Ovary (tissue), 9 donors: Measurements from ENCODE around the gene VIPR2. TPM values are rescaled to one million over a fixed set of nuclear protein-coding genes. Genes with fewer than 3 reads are reported as not detected.
A peak's percentile ranks its signal among the peaks of the same experiment; 100 is the strongest.

Experiments used
- DNase-seq, 5 donors: peaks; one replicate each; pipeline ENCODE4 v3.0.0-alpha.2; 2019 to 2020
- H3K27ac ChIP-seq, 2 donors: fragments of 200-600 bp; one replicate each; pipeline versions ENCODE4 v1.5.1 to v1.8.0; 2019 to 2022
- H3K27me3 ChIP-seq: fragments of 200-600 bp; one replicate; pipeline ENCODE4 v1.8.0; 2022
- H3K36me3 ChIP-seq: fragments of 200-600 bp; sonication (generic); one replicate; pipeline ENCODE4 v1.5.1; 2019
- H3K4me1 ChIP-seq: one replicate; pipeline ENCODE4 v1.8.1; 2013; ENCODE audit warnings: mild to moderate bottlenecking, moderate library complexity; ENCODE audit not compliant: insufficient read depth
- H3K4me3 ChIP-seq: fragments of 200-600 bp; sonication (generic); one replicate; pipeline ENCODE4 v1.5.1; 2017
- H3K9me3 ChIP-seq, 2 donors: fragments of 200-600 bp in 1 of 2; sonication (generic) in 1 of 2; one replicate each; pipeline versions ENCODE4 v1.5.1 to v1.8.1; 2013 to 2019; ENCODE audit warnings: mild to moderate bottlenecking in 1 of 2, moderate library complexity in 1 of 2
- CTCF ChIP-seq, 3 donors: fragments of 450-650 bp in 2 of 3; fragments of 200-600 bp in 1 of 3; IDR thresholded peaks; one replicate each; pipeline versions ENCODE4 v1.5.1 to v1.8.0; 2016 to 2022; ENCODE audit warnings: antibody characterized with exemption in 3 of 3, mild to moderate bottlenecking in 1 of 3
- EP300 ChIP-seq: sonication (generic); formaldehyde crosslinking; IDR thresholded peaks from one replicate; pipeline ENCODE4 v1.6.1; 2017; ENCODE audit warnings: antibody characterized with exemption
- POLR2A ChIP-seq: fragments of 450-650 bp; IDR thresholded peaks from one replicate; pipeline ENCODE4 v1.6.1; 2017; ENCODE audit warnings: antibody characterized with exemption, mild to moderate bottlenecking, moderate library complexity
- WGBS, 3 donors: extraction: QIAGEN DNeasy Blood & Tissue Kit in 1 of 3; methylation state at CpG; one replicate each; pipeline versions ENCODE4 v1.1.5 to v1.1.7; 2013 to 2017; 5-methylcytosine and 5-hydroxymethylcytosine counted together
- intact Hi-C, 4 donors: fragments of 100-400 bp; cut with DNase I; formaldehyde crosslinking; loops; one replicate each; pipeline versions ENCODE4 v1.11.0 to v1.15.1; 2022 to 2023
- polyA plus RNA-seq, 2 donors: library from polyadenylated mRNA; stranded (reverse); fragments of 200-250 nt in 1 of 2; fragments of 350-450 nt in 1 of 2; fragmentation: Illumina TruSeq in 1 of 2; extraction: RNeasy Lipid Tissue Mini Kit (QIAGEN cat#74804) in 1 of 2; gene quantifications; one replicate each; pipeline ENCODE4 v1.2.3, GENCODE V29; 2013 to 2014
- total RNA-seq, 7 donors: library from RNA; depleted of rRNA in 2 of 7; stranded (reverse); fragments of >200 nt in 2 of 7; fragmentation: NEBNext Ultra II Directional in 3 of 7; extraction: Animal tissue kit (Norgen Biotek cat#: 25700) in 3 of 7; gene quantifications; one replicate each; pipeline versions ENCODE4 v1.1.0 to v1.2.4, GENCODE V29; 2016 to 2023
- donor health status: DM: no; HTN: no; CAD: no; lungs with moderate emphysema.
- donor health status: DM: no; HTN: no; CAD: no.
- donor health status: Bipolar disorder and iron deficiency.
- donor health status: DM: yes; HTN: yes; CAD: no.
- donor health status: DM: no; HTN: no; CAD: no.
- donor health status: DM: yes; HTN: yes; CAD: no.

The VIPR2 gene
- total and polyA plus RNA-seq, 9 donors: 3.6 to 18.0 (median 9.0) TPM

- DNase-seq: no peak
- no peak overlapping the region for H3K27ac ChIP-seq
- intact Hi-C loops: no loop called here
These were observed 74.1 kb downstream of the VIPR2 start for GRCh38 chr7:159070431-159071148.

GRCh38 chr7:159068893-159069448 is 75.7 kb downstream of the VIPR2 start:
- H3K4me3 ChIP-seq: no peak overlapping the region
- H3K27ac ChIP-seq: peak overlapping the region; percentile 2 to 79
- 83 to 86% (median 85%) methylated on average over 14 of the region's 14 CpGs for WGBS, 3 donors
- intact Hi-C loops: no loop called here
- no peaks in the 10 kb centered on the region for H3K9me3 ChIP-seq
- no peak for DNase-seq
- TF ChIP-seq EP300 (no peak), CTCF (IDR thresholded peaks at IDR 0.05) (no peak), POLR2A (no peak)
- peaks cover 10% of the 10 kb centered on the region for H3K4me1 ChIP-seq
- H3K36me3 ChIP-seq: no peaks in the 10 kb centered on the region
- no peaks in the 10 kb centered on the region for H3K27me3 ChIP-seq

More at GRCh38 chr7:159070431-159071148, 74.1 kb downstream of the VIPR2 start:
- no peak for TF ChIP-seq CTCF (IDR thresholded peaks at IDR 0.05)
- no peak for TF ChIP-seq POLR2A
- TF ChIP-seq EP300: no peak
- Histone ChIP-seq H3K9me3 (no peaks in the 10 kb centered on the region), H3K4me1 (peaks cover 13% of the 10 kb centered on the region), H3K36me3 (no peaks in the 10 kb centered on the region), H3K4me3 (no peak overlapping the region), H3K27me3 (no peaks in the 10 kb centered on the region)
- 65 to 72% (median 68%) methylated on average over 17 of the region's 17 CpGs for WGBS, 3 donors

GRCh38 chr7:159068488-159068811 is 76.2 kb downstream of the VIPR2 start:
- intact Hi-C loops: no loop called here
- Histone ChIP-seq H3K4me3 (no peak overlapping the region), H3K36me3 (no peaks in the 10 kb centered on the region), H3K27ac (peak overlapping the region; percentile 9 to 79), H3K27me3 (no peaks in the 10 kb centered on the region), H3K4me1 (peaks cover 10% of the 10 kb centered on the region), H3K9me3 (no peaks in the 10 kb centered on the region)
- DNase-seq: peak; percentile 57 to 74 (median 63)
- TF ChIP-seq POLR2A (no peak), CTCF (IDR thresholded peaks at IDR 0.05) (no peak), EP300 (no peak)
- WGBS, 3 donors: 17 to 37% (median 29%) methylated on average over 12 of the region's 12 CpGs

- intact Hi-C loops: no loop called here
- peak in 4 of 5 donors; percentile 49 to 63 (median 56) for DNase-seq
- no peaks in the 10 kb centered on the region for H3K36me3 ChIP-seq
- peaks cover 10% of the 10 kb centered on the region for H3K4me1 ChIP-seq
- no peaks in the 10 kb centered on the region for H3K27me3 ChIP-seq
- no peaks in the 10 kb centered on the region for H3K9me3 ChIP-seq
- no peak for TF ChIP-seq EP300
- no peak for TF ChIP-seq POLR2A
- TF ChIP-seq CTCF (IDR thresholded peaks at IDR 0.05): no peak
- peak overlapping the region; percentile 9 to 79 for H3K27ac ChIP-seq
- no peak overlapping the region for H3K4me3 ChIP-seq
- WGBS, 3 donors: 21 to 30% (median 25%) methylated on average over 13 of the region's 13 CpGs
These were observed 76.8 kb downstream of the VIPR2 start for GRCh38 chr7:159067576-159068487.
